GM18867 (cell line): ENCODE data around the gene SESN1.
A peak's percentile ranks its signal among the peaks of the same experiment; 100 is the strongest.

ENCODE experiments used
- ATAC-seq: cut with Tn5 transposase; IDR thresholded peaks from one replicate; pipeline ENCODE4 v1.9.1; 2021; ENCODE audit warnings: mild to moderate bottlenecking, moderate library complexity; ENCODE audit not compliant: unreplicated experiment

The SESN1 gene

DNA sequence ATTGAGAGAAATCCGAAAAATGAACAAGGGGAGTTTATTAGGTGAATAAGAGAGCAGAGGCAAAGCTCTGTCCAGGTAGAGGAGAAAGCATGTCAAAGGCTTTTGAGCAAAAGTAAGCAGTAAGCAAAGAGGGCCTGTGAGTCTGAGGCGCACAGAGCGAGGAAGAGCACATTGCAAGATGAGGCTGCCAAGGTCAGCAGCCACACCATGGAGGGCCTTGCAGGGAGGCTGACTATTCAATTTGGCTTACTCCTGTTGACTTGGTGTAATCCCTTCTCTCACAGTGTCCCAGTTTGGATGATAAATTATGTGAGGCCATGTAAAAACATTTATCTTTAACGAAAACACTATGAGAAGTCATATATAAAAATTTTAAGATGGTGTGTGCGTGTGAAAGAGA, 32.4 kb downstream of the SESN1 start:
- ATAC-seq, result no peak

DNA sequence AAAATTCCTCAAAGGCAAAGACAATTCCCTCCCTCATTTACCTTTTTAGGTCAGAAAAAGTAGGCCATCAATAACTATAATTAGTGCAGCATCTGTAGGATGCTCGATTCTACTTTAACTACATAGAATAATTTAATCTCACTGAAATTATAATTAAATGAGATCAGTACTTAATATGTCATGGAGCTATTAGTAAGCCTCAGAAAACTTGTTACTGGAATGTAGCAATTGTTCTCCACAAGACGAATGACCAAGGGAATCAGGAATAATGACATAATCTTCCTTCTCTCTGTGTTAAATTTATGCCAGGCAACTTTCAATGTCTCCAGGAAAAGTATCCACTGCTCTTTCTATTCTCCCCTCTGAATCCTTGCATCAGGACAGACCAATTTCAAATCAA, 34.1 kb downstream of the SESN1 start:
- no peak for ATAC-seq

DNA sequence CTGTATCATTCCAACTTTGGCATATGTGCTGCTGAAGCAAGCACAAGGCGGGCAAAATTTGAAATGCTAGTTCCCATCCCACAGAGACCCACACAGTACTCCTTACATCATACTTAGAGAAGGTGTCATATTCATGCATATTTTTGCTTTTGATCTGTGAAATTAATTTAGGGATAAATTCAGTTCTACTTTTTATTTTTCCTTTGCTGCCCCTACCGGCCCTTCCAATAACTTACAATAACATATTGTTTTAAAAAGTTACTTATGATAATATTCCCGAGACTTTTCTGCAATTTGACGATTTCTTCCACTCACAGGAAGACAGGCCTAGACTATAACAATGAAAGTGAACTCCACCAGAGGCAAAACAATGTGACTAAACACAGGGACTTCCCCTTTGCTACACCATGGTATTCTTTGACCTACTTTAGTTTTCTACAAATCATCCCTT, 35.0 kb downstream of the SESN1 start:
- peak; percentile 61 for ATAC-seq

DNA sequence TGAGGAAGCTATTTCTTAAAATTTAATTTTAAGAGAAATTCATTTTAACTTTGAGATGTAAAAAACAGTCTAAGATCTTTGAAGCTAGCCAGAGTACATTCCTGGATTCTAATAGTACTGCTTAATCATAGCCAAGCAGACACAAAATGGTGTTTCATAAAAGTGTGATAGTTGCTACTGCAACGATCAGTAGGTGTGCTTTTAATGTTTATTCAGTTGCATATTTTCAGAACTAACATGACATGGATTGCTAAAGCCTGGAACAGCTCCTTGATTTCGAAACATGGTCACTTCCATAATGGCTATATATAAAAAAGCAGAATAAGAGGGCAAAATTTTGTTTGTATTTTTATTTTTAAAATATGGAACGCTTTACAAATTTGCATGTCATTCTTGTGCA, 35.5 kb downstream of the SESN1 start:
- no peak for ATAC-seq

DNA sequence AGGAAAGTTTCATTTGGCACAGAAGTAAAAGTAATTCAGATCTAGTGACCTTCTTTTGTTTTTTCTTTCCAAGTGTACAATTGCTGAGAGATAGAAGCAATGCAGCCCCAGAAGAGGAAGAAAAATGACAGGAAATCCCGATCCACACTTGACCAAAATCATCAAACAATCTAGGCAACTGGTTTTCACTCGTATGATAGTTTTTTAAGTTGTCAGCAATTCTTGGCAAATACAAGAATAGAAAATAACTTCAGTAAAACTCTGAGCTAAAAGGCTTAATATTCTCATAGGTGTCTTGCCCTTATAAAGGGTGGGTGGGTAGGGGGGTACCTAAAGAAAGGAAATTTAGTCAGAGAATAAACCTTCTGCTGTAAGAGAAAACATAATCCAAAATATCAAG, 36.0 kb downstream of the SESN1 start:
- ATAC-seq, result no peak

DNA sequence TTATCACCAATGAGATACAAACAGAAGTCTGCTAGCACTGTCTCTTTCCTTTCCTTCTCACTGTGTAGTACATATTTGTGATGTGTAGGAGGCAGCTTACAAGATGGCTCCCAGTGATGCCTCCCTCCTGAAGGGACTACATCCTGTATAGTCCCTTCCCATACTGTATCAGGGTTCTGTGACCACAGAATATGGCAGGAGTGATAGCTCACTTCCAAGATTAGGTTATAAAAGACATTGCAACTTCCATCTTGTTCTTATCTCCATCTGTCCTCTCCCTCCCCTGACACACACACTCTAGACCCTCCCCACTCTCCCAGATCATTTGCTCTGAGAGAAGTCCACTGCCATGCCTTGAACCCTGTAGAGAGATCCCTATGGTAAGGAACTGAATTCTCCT, 38.0 kb downstream of the SESN1 start:
- no peak for ATAC-seq

DNA sequence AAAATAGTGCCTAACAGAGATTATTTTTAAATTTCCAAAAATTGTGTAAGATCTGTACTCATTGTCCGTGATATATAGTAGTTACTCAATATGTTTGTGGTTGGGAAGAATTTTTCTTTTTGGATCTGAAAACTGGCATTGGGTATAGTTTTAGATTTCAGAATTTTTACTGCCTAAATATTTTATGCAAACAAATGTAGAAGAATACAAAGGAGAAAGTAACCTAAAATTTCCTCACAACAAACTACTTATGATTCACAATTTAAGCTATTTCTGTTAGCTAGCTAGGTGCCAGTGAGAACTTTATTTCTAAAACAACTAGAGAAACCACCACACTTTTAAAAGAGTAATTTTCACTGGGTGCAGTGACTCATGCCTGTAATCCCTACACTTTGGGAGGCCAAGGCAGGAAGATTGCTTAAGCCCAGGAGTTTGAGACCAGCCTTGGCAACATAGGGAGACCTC, 38.8 kb downstream of the SESN1 start:
- ATAC-seq, result no peak

DNA sequence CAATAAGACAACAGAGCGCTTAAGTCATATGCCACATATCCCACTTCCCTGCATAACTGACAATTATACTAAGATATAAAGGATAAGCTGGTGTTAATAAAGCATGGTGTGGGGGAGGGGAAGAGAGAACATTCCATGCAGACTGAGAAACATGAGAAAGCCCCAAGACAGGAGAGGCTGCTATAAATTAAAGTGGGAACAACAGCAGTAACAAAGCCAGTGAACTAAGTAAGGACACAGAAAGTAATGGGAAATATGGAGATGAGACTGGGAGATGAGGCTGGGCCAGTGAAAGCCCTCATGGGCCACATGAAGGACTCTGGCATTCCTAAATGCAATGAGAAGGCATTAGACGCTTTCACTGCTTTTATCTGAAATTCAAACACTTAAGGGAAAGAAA, 41.3 kb downstream of the SESN1 start:
- no peak for ATAC-seq

DNA sequence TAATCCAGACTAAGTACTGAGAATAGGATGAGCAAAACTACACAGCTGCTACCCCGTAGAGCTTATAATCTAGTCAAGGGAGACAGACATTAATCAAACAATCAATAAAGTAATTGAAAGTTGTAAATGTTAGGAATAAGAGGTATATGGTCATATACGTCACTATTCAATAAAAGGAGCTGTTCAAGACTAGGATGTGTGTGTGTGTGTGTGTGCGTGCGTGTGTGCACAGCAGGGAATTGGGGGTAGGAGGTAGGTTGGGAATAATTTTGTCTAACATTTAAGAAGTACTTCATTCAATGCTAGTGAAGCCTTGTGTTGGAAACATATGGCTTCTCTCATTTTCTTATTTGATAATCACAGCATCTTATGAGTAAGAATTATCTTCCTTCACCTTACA, 41.8 kb downstream of the SESN1 start:
- no peak for ATAC-seq

DNA sequence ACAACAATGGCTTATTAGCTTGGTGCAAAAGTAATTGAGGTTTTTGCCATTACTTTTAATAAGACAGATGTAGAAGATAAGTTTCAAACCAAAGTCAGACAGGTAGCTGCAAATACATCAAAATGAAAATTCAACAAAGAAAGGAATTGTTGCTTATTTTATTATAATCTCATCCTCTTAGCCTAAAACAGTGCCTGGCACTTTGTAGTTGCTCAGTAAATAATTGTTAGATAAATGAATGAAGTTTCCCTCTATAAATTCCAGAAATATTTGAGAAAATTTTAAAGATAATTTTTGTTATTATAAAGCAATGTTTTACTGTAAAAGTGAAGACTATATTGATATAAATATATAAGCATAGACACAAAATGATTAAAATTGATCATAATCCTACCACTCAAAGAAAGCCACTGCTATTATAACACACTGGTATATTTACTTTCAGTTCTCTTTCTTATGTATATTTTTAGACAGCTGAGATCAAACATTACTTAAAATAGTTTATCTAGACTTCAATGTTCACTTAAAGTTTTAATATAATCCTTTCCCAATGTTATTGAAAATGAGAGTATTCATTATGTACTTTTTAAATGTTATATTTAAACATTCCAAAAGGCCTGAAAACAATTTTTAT, 42.5 kb downstream of the SESN1 start:
- ATAC-seq, result no peak

DNA sequence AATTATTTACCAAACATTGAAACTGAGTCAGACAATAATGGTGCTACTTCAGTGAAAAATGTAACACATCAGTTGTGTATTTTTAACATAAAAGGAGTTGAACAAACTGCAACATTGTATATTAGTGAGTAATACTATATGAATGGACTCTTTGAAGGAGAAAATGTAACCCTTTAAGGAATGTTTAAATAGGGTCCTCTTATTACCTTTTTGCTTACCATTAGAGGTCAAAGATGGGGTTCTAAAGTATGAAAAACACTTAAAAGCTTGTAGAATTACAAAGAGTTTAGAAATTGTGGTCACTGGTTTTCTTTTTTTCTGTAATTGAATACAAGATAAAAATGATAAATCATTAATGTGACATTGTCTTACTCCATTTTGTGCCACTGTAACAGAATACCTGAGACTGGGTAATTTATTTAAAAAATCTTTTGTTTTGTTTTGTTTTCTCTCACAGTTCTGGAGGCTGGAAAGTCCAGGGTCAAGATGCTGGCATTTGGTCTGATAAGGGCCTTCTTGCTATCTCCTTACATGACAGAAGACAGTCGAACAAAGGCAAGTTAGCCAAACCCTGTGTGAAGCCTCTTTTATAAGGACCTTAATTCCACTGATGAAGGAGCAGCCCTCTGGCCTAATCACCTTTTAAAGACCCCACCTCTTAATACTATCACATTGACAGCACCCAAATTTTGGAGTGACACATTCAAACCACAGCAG, 43.2 kb downstream of the SESN1 start:
- ATAC-seq, result no peak

DNA sequence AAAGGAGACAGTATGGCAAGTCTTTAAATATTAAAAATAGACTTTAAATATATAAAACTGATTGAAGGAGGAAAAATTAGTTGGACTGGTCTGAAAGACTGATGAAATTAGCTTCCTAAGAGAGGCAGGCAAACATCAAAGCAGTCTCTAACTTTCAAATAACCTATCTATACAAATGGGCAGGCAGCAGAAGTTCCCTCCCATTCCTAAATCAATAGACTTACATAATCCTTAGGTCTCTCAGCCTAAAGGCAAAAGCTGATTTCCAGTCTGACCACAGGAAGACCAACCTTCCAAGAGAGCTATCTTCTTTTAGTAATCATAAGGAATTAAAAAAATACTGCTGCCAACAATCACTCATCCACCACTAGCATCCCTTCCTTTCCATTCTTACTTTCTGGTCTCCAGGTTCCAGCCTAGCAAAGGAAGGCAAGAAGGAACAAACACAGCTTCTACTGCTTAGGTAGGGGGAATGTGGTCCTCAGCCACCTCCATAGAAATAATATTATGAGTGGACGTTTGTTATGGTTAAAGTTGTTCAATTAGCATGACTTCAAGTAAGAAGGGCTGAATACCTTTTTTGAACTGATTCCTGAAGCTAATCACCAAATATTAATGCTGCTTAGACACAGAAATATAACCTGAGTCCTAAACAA, 44.1 kb downstream of the SESN1 start:
- ATAC-seq, result no peak

DNA sequence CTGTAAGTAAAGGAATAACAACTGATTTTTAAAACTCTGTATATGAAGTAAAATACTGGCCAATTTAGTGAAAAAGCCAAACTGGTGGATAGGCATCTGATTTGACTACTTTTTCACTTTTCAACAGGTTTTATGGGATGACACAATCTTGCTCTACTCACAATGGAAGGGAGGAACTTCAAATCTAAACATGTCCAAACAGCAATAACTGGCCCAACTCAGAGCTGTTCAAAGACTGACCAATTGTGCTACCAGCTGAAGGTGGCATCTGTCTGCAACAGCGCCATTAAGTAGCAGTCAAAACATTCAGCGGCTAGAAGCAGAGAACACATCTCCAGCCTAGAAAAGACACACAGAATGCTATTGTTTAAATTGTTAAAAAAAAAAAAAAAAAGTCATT, 44.6 kb downstream of the SESN1 start:
- no peak for ATAC-seq

DNA sequence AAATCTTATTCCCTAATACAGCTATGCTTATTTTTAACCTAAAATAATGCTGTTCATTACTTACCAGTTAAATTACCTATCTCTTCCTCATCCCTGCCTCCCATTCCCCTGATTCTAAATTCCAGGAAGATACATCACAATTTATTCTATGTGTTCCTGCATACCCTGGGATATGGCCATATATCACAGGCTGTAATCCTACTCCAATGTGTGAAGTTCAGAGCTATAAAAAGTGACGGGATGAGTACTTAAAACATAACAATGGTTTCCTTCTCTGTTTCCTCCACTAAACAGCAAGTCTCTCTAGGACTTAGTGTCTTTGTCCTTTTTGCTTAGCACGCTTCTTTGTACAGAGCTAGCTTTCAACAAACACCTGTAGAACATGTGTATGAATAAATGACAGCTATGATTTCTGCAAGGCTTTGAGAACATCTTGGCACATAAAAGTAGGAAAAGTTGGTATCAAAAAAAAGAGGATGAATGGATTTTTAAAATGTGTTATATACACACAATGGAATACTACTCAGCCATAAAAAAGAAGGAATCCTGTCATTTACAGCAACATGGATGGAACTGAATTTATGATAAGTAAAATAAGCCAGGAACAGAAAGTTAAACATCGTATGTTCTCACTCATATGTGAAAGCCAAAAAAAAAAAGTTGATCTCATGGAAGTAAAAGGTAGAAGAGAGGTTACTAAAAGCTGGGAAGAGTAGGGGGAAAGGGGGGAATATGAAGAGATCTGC, 45.8 kb downstream of the SESN1 start:
- ATAC-seq, result no peak

DNA sequence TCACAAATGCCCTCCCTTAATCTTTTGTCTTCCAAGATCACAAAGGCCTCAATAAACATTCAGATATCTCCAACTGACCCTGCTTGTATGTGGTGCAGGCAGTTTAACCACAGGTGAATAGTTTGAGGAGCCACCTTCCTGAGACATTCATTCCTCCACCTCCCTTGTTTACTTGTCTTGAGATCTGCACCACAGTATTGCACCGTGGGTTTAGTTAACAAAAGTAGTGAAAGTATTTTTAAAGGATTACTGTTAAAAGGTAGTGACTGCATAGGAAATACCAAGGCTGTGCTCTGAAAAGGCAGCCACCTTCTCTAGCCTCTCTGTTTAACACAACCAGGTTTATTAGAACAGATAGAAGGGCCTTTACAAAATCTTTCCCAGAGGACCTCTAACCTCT, 46.5 kb downstream of the SESN1 start:
- no peak for ATAC-seq

DNA sequence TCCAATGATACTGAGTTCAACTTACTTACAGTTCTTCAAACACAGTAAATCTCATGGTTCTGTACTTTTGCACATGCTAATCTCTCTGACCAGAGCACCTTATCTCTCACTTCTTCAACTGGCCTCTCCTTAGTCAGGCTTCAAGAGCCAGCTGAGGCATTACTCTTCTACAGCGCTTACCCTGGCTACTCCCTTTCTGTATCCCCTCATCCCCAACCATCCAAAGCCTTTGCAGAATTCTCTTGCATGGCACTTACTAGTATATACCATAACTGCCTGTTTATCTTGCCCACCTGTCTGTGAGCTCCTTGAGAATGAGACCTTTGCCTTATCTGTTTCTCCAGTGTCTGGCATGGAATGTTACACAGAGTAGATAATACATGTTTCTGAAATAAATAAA, 49.2 kb downstream of the SESN1 start:
- no peak for ATAC-seq

DNA sequence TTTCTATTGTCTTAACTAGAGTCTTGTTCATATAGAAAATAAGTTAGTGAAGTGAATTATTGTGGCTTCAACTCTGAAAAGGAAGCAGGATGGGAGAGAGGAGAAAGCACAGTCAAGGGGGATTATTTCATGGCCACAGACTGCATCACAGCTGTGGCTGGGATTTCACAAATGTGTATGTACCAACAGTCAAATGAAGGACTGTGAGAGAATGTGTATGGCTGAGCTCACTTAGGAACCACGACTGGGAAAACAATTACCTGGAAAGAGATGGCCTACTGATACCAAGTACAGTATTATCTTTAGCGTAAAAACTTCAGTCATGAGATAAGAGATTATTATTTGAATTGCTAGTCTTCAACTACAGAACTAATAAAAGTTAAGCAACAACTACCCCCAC, 54.9 kb downstream of the SESN1 start:
- no peak for ATAC-seq

DNA sequence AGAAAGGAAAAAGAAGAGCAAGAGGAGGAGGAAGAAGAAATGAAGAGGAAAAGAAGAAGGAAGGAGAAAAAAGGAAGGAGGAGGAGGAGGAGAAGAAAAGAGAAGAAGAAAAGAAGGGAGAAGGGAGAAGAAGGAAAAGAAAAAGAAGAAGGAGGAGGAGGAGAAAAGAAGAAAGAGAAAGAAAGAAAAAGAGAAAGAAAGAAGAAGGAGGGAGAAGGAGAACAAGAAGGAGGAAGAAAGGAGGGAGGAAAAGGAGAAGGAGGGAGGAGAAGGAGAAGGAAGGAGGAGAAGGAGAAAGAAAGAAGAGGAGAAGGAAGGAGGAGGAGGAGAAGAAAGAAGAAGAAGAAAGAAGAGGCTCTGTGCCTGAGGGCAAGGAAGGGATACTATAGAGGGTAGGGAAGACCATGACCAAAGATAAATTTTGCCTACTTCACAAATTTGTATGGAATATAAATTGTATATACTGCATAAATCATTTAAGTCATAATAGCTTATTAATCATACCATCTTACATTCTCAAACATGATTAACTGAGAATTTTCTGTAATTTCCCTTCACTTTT, 55.7 kb downstream of the SESN1 start:
- ATAC-seq, result no peak

DNA sequence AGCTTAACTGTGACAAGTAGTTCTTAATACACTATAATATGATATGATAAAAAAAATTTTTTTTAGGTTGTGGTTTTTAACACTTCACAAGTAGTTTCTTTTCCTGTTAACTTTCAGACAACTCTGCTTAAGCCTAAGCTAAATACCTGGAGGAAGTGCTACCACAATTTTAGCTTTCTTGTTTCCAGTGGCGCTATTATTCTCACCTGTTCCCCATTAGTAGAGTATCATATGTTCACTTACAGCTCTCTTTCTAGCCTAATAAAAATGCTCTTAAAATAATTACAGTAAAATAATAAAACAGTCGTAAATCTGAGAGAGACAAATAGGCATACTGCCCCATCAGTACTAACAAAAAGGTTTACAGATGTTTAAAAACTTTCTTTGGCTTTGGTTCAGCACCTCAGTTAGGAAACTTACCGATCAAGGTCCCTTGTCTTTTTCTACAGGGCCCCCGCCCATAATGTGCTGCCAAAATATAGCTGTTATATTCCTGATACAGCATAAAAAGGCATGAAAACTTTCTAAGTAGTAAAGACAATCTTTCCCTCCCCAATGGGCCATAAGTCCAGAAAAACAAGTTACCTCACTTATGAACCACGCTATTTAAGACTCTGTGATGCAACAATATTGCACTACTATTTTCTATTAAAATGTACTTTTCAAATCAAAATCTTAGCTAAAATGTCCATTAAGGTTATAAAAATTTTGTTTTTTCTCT, 57.9 kb downstream of the SESN1 start:
- peak; percentile 39 for ATAC-seq

DNA sequence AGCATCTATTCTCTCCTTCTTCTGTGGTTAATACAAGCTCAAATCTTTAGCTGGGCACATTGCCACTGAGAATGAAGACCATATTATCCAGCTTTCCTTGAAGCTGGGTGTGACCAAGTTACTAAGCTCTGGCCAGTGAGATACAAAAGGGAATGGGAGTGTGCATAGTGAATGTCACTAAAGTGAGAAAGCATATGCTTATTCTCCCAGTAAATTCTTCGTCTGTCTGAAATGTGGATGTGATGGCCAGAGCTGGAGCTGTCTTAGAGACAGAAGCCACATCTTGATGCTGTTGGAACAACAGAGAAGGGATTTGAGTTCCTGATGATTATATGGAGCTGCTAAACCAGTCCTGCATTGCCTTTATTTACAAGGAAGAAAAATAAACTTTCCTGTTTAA, 60.1 kb downstream of the SESN1 start:
- no peak for ATAC-seq

DNA sequence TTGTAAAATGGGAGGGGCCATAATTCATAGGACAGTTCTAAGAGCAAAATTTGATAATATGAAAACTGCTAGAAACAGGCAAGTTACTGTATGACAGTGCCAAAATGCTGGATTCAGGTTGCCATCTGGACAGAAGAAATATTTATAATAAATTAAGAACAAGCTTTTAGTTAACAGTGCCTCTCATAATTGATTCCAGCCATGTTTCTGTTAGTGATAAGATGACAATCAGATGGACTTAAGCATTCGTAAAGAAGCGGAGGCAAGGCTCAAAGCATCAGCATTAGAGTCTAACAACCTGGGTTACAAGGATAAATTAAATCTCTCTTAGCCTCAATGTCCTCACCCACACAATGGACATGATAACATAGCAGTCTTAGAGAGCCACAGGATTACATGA, 61.0 kb downstream of the SESN1 start:
- ATAC-seq, result no peak
